SKM-1 (cell line): Measurements from ENCODE around the gene CYTH2.
"Not testable (repeated sequence)": the region's sequence is repeated elsewhere in the genome, so short reads cannot be mapped to it uniquely, and the experiment has no call there.

ENCODE experiments used
- DNase-seq: peaks from one replicate; lab custom pipeline; 2025; ENCODE audit not compliant: unreplicated experiment; lab: John Stamatoyannopoulos, UW

The CYTH2 gene

DNA sequence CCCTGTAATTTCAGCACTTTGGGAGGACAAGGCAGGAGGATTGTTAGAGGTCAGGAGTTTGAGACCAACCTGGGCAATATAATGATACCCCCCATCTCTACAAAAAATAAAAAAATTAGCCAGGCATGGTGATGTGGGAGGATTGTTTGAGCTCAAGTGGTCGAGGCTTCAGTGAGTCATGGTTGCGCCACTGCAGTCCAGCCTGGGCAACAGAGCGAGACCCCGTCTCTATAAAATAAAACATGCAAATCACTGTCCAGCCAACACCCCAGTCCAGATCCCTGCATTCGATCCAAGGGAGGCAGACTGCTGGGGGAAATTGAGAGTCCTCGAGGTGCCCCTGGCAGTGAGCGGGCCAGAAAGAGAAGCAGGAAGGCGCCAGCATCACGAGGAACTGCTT is 7.0 kb downstream of the CYTH2 start:
- no peak for DNase-seq

DNA sequence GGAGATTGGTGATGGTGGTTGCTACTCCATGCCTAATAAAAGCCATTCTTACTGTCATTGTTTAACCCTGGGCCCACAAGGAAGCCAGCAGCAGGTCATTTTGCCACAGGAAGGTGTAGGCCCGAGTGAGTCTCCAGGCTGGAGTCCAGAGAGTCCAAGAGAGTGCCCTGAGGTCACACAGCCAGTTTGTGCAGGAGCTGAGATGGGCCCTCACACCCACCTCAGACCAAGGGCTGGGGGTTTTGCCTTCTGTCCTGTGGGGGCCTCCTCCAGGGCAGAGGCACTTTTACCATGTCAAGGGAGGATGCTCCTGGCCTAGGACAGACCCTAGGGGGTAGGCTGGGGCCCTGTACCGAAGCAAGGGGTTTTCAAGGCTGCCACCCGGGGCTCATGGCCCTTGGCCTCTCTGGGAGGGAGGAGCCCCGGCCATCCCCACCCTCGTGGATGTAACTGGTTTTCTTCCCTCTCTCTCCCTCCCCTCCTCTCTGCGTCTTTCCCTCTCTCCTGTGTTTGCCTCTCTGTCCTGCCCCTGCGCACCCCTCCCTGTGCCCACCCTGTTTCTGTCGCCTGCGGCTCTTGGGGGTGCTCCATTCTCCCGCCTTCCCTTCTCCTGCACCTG is 8.0 kb downstream of the CYTH2 start:
- DNase-seq: no peak

DNA sequence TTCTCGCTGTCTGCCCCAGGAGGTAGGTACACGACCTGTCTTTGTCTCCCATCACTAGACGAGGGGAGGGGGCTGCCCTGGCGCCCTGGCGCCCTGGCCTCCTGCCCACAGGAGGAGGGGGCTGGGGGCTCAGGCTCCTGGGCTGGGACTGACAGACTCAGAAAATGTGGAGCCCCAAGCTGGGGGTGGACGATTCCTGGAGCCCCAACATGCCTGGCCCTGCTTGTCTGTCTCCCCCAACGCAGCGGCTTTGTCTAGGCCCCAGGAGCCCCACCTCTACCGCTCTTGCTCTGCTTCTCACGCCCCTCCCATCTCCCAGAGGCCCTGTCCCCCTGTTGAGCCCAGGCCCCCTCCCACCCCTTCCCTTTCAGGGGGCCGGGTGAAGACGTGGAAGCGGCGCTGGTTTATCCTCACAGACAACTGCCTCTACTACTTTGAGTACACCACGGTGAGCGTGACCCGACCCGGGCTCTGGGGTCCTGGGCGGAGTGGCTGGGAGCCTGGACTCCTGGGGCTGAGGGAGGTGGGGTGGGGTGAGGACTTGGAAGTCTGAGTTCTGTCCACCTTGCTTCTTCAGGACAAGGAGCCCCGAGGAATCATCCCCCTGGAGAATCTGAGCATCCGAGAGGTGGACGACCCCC is 8.6 kb downstream of the CYTH2 start:
- DNase-seq: no peak

DNA sequence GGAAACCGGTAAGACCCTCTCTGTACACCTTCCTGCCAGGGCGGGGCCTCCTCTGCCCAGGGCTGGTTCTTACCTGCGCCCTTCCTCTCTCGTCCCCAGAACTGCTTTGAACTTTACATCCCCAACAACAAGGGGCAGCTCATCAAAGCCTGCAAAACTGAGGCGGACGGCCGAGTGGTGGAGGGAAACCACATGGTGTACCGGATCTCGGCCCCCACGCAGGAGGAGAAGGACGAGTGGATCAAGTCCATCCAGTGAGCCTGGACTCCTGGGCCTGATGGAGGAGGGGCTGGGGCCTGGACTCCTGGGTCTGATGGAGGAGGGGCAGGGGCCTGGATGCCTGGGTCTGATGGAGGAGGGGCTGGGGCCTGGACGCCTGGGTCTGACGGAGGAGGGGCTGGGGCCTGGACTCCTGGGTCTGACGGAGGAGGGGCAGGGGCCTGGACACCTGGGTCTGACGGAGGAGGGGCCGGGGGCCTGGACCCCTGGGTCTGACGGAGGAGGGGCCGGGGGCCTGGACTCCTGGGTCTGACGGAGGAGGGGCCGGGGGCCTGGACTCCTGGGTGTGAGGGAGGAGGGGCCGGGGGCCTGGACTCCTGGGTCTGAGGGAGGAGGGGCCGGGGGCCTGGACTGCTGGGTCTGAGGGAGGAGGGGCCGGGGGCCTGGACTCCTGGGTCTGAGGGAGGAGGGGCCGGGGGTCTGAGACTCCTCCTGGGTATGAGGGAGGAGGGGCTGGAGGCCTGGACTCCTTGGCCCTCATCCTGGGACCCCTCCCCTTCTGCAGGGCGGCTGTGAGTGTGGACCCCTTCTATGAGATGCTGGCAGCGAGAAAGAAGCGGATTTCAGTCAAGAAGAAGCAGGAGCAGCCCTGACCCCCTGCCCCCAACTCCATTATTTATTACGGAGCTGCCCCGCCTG is 9.4 kb downstream of the CYTH2 start:
- DNase-seq: no peak

DNA sequence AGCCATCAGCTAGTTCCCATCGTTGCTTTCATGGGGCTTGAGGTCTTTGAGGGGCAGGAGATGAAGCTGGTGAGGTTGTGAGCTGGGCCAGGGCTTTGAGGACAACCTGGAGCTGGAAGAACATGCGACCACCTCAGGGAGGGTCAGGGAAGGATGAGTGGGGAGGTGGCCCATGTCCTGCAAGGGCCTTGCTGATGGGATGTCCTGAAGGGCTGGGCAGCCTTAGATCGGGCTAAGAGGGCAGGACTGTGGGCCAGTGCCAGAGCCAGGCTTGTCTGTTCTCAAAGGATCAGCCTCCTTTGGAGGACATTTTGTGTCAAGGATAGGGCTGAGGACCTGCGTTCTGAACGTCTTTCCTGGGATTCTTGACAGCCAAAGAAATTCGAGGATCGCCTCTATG is 10.5 kb downstream of the CYTH2 start:
- no peak for DNase-seq

DNA sequence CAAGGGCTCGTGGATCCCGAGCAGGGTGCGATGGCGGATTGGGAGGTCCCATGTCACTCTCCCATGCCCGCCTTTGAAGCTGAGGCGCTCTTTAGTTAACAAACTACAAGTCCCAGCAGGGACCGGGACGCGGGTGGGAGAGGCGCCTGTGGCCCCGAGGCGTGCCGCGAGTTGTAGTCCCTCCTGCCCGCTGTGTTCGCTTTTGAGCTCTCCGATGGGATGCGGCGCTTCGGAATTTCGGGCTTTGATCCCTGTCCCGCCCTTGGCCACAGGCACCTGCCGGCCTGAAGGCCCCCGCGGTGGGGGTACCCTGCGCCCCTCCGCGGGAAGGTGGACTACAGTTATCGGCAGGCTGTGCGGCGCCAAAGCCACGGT is 11.0 kb downstream of the CYTH2 start:
- no peak for DNase-seq

DNA sequence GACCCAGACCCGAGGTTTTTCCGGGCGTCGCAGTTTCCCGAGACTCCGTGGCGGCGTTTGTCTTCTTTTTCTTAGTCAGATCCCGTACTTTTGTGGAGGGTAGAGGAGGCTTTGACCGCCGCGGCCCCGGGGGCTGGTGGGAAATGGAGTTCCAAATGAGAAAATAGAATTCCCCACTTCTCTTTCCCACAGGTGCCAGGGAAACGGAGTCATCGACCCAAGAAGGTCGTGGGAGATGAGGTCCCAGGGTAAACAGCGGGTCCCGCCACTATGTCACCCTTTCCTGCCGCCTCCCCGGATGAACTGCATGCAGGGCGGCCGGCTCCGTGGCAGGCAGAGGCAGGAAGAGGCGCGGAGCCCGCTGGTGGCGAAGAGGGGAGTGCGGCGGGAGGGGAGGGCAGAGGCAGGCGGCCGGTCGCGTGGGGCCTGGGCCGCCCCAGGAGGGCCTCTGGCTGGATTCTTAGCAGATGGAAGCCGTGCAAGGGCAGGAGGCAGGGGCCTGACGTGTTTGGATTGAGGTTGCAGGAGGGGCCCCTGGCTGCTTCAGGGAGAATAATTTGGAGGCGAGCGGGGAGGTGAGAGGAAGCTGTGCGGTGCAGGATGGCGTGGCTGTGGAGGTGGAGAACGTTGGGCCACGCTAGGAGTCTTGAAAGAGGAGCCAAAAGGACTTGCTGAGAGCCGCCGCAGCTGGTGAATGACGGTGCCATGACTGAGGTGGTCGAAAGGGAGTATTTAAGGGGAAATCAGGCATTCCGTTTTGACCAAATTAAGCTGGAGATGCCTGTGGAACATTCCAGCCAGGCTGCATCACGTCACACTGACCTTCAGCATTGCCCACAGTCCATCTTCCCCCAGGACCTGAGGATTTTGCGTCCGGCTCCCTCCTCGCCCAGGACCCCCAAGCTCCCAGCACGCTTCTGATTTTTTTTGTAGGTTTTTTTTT is 11.7 kb downstream of the CYTH2 start:
- DNase-seq: no peak

DNA sequence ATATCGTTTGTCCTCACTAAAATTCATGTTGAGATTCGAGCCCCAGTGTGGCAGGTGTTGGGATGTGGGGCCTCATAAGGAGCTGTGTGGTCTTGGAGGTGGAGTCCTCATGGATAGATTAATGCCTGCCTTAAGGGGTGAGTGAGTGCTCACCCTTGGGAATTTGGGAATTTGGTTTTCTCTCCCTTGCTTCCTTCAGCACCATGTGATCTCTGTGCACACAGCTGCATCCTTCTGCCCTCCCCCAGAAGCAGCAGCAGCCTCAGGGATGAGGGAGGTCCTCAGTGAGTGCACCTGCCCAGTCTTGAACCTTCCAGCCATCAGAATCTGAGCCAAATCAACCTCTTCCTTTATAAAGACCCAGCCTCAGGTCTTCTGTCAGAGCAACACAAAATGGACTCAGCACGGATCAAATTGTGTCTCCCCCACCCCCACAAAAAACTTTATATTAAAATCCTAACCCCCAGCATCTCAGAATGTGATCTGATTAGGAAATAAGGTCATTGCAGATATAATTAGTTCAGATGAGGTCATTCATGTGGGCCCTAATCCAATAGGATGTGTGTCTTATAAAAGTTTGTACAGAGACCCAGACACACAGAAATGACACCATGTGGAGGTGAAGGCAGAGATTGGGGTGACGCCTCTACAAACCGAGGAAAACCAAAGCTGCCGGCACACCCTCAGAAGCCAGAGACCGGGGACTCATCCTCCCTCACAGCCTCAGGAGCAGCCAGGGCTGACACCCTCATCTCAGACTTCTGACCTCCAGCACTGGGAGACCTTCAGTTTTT is 12.9 kb downstream of the CYTH2 start:
- DNase-seq: no peak

DNA sequence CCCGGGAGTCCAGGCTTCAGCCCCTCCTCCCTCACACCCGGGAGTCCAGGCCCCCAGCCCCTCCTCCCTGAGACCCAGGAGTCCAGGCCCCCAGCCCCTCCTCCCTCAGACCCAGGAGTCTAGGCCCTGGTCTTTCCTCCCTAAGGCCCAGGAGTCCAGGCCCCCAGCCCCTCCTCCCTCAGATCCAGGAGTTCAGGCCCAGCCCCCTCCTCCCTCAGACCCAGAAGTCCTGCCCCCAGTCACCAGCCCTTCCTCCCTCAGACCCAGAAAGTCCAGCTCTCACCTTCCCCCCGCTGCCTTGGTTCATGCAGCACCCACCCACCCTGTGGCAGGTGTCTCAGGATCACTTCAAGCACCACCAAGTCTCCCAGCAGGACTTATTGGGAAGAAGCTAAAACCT is 14.1 kb downstream of the CYTH2 start:
- DNase-seq: no peak

DNA sequence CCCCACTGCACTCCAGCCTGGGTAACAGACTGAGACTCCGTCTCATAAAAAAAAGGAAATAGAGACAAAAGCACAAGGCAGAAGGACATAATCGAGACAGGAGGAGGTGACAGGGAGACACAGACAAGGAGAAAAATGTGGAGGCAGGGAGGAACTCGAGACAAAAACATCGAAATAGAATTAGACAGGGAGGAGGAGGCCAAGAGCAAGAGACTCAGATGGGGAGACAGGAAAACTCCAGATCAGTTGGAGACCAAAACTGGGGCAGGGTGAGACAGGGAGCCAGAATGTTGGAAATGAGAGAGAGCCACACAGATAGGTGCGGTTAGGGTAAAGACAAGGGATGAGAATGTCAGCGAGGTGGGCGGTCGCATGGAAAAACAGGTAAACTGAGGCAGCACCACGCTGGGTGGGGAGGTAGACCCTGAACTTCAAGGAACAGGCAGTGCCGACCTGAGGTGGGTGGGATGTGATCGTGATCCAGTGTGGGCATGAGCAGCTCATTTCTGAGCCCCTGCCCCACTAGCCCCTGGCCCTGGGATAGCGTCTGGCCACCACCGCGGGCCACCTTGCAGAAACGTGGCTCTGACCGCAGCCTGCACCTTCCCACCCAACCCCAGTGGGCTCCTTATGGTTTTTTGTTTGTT is 15.2 kb downstream of the CYTH2 start:
- DNase-seq: no peak

DNA sequence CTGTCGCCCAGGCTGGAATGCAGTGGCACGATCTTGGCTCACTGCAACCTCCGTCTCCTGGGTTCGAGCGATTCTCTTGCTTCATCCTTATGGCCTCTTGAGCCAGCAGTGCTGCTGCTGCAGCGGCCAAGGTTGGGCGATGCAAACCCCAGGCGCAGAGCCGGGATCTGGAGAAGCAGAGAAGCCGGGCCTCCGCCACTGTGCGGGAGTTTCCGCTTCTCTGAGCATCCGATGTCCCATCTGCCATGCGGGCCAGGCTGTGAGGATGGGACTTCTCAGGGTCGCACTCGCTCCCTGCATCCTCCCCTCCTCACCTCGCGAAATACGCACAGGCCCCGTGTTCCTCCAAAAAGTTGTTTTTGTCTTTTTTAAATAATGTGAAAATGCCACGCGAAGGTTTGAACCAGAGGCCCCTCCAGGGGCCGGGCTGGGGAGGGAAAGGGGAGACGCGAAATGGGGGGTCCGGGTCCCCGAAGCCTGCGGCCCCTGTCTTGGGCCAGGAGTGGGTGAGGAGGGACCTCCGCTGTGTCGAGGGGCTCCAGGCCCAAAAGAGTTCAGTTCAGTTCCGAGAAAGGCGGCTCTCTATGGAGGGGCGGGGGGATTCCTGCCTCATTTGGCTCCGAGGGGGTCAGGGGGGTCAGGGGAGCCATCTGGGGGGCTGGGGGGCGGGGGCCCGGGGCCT is 15.9 kb downstream of the CYTH2 start:
- DNase-seq: no peak

DNA sequence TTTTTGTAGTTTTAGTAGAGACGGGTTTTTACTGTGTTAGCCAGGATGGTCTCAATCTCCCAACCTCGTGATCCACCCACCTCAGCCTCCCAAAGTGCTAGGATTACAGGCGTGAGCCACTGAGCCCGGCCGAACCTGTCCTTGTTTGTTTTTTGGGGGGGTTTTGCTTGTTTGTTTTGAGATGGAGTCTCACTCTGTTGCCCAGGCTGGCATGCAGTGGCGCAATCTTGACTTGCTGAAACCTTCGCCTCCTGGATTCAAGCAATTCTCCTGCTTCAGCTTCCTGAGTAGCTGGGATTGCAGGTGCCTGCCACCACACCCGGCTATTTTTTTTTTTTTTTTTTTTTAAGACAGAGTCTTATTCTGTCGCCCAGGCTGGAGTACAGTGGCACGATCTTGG is 17.5 kb downstream of the CYTH2 start:
- not testable (repeated sequence) for DNase-seq

DNA sequence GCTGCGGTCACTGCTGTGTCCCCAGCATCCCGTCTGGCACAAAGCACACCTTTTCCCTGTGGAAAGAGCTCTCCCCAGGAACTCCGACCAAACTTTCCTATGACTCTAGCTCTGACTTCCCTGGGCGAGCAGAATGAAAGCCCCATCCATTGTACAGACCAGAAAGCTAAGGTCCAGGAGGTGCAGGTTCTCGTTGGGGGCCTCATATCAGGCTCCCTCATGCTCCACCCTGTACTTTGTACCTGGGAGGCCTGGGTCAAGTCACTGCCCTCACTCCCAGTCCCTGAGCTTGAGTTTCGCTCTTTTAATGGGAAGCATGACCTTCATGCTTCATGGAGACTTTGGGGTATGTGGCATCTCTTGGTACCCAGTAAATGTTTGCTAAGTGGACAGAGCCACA is 18.4 kb downstream of the CYTH2 start:
- no peak for DNase-seq

DNA sequence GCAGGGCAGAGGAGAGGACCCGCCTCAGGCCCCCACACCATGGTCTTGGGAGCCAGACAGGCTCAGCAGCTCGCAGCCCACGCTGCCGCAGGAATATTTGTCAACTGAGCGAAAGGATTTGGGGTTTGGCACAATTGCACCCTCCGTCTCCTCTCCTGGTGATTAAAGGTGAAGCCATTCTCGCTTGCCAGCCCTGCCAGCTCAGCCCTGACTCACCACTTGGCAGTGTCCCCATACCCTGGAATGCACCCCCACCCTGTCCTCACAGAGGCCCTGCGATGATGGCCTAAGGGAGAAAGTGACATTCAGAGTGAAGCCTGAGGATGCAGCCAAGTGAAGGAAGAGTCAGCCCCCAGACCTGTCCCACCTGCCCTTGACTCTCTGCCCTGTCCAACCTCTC is 18.8 kb downstream of the CYTH2 start:
- DNase-seq: no peak

DNA sequence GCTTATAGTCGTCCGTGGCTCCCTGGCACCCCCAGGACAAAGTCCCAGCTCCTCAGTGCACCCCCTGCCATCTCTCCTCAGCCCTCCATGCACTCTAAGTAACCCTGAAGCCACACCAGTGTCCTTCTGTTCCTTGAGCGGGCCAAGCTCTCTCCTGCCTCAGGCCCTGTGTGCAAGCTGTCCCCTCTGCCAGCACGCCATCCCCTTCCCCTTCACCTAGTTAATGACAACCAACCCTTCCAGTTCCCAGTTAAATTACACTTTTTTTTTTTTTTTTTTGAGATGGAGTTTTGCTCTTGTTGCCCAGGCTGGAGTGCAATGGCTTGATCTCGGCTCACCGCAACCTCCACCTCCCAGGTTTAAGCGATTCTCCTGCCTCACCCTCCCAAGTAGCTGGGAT is 19.3 kb downstream of the CYTH2 start:
- not testable (repeated sequence) for DNase-seq

DNA sequence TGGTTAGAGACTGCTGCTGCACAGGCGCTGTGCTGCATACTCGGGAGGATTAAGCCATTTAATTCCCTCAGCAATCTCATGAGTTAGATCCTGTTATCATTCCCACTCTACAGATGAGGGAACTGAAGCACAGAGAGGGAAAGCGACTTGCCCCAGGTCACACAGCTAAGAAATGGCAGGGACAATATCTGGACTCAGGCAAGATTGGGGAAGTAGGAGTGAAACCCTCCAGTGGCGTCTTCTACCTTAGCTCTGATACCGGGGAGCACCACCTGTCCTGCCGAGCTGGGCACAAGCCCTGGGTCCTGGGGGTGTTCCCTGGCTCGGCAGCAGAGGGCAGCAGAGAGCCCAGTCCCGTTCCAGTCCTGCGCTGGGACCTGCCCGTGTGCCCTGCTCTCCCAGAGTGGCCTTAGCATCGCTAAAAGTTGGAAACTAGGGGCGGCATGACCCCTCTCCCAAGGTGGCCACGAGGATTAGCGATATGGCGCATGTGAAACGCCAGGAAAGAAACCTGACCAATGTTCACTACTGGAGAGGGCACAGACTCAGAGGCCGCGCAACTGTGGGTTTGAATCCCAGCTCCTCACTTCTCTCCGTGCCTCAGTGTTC is 20.5 kb downstream of the CYTH2 start:
- no peak for DNase-seq

DNA sequence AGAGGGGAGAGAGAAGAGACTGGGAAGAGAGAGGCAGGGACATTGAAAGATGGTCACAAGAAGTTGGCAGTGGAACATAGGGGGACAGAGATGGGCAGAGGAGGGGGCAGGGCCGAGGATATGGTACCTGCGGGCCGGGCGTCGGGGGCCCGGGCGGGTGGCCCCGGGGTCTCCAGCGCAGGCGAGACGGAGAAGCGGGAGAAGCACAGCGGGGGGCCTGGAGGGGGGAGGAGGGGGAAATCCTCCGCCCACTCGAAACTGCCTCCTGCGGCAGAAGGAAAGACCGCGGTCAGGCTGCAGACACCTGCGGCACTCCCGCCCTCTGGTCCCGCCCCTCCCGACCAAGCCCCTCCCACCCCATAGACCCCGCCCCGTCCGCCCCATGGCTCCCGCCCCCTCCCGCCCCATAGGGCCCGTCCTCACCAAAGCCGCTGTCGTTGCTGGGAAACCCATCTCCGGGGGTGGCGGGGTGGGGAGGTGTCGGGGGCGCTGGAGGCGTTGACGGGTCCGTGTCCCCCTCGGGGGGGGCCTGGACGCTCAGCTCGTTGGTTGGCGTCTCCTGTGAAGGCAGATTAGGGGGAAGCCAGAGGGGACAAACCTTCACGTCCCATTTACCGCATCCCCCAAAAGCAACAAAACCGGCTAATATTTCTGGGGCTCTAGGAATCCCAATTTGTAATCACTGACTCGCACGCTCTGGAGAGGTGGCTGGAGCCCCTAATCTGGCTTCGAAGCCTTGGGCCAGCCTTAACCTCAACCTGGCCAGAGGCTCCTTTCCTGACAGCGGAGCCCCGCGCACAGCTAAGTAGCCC is 22.0 kb downstream of the CYTH2 start:
- DNase-seq: no peak

DNA sequence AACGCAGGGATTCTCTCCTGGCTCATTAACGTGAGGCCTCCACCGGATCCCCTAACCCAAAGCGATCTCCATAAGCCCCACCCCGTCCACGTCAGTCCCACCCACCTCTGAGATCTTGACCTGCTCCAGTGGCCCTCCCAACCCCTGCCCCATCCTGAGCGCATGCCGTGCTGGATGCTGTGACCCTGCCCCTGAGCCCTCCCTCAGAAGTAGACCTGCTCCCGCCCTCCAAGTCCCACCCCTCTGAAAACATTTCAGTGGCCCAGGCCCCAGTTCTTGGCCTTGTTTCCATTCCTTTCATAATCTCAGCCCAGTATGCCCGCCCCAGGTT is 22.6 kb downstream of the CYTH2 start:
- DNase-seq: no peak
